GM18951 (cell line): ENCODE results near the gene CMTM6.

ENCODE experiments used
- POLR2A ChIP-seq: IDR thresholded peaks from 4 replicates; pipeline ENCODE4 v1.6.1; 2011; ENCODE audit warnings: mild to moderate bottlenecking; ENCODE audit not compliant: insufficient read length, insufficient read depth; ENCODE audit errors: extremely low read depth
- in situ Hi-C: fragments of 300-500 bp; cut with MboI; formaldehyde crosslinking; loops from one replicate; pipeline ENCODE4 v1.12.0; 2022; ENCODE audit warnings: low sequenced_read_pairs, mixed read lengths, inconsistent platforms; ENCODE audit not compliant: unreplicated experiment

Gene CMTM6

DNA sequence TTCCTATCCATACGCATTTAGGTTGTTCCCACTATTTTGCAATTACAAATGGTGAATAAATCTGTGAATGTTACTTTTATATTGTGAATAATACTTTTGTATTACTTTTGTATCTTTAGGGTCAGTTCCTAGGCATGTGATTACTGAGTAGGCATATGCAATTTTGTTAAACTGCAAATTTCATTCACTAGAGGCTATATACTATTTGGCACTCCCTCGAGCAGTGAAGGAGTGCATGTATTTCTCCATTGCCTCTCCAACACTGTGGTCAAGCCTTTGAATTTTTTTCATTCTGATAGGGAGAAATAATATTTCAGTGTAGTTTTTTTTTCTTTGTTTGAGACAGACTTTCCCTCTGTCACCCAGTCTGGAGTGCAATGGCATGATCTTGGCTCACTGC lies 8.4 kb upstream of the CMTM6 start:
- in situ Hi-C loops, result loop anchor here (25.0 kb wide), 1 partner anchor 376 kb away; no protein-coding TSS in a partner anchor

DNA sequence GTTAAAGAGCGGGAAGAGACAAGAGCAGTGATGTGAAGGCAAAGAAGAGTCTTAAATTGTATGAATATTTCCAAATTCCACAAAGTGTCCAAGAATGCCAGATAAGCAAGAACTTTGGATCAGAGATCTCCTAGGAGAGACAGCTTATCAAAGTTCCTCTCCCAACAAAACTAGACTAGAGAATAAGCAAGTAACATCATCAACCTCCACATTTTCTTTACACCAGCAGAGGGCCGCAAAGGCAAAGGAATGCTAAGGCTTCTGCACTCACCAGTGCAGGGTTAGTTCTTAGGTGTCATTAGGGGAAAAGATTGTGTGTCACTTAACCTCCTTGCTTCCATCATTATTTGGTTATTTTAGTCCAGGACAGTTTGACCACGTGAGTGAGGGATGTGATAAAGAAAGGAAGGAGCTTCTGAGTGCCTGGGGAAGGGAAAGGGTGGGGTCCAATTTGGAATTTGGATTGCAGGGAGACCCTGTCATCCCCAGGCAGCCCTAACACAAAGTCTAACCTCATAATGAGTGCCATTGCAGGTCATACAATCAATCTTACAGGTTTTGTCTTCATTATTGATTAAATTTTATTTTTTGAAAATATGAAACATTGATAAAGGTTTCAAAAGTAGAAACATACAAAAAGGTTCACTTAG lies 7.5 kb upstream of the CMTM6 start:
- in situ Hi-C loops, result loop anchor here (25.0 kb wide), 1 partner anchor 377 kb away; no protein-coding TSS in a partner anchor
- no peak for TF ChIP-seq POLR2A

More for the DNA sequence above, 8.4 kb upstream of the CMTM6 start:
- no peak for TF ChIP-seq POLR2A

DNA sequence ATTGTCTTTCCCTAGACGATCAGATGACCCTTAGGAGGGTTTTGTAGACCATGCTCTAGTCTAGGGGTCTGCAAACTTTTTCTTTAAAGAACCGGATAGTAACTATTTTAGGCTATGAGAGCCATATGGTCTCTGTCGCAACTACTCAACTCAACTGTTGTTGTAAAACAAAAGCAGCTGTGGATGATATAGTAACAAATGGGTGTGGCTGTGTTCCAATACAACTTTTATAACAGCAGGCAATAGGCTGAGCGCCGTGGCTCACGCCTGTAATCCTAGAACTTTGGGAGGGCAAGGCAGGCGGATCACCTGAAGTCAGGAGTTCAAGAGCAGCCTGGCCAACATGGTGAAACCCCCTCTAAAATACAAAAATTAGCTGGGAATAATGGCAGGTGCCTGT lies 6.1 kb upstream of the CMTM6 start:
- in situ Hi-C loops, result loop anchor here (5.0 to 25.0 kb wide), 2 partner anchors 149 to 379 kb away; no protein-coding TSS in a partner anchor
- no peak for TF ChIP-seq POLR2A

DNA sequence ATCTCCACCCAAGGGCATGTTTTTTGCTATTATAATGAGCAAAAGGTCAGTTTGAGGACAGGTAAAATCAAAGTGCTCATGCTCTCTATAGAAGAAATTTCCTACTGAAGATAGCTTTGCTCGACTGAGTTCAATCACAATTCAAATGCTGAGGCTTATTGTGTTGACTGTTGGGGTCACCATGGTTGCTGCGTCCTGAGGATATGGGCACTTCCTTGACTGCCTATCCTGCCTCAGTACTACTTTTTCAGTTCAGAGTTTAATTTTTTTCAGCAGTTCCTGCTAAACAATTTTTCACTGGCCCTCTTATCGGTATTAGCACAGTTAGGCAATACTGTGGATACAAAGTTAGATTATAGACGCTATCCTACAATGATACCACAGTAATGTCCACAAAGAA lies 3.8 kb upstream of the CMTM6 start:
- in situ Hi-C loops, result loop anchor here (5.0 to 25.0 kb wide), 2 partner anchors 151 to 381 kb away; no protein-coding TSS in a partner anchor
- no peak for TF ChIP-seq POLR2A

DNA sequence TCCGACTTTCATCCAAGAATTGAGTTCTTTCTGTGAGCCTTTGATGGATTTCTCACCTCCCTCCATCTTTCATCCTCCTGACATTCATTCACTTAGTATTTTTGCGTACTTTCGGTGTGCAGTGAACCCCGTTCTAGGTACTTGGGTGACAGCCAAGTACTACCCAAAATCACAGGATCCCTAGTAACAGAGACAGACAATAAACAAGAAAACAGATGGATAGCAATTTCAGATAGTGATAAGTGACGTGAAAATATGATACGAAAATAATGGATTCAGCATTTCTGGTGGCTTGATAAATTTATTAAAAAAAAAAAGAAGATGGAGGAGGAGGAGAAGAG lies 264 bp upstream of the CMTM6 start:
- in situ Hi-C loops, result loop anchor here (25.0 kb wide), 1 partner anchor 384 kb away; no protein-coding TSS in a partner anchor
- TF ChIP-seq POLR2A, result no peak

- in situ Hi-C loops, result loop anchor here (25.0 kb wide), 1 partner anchor 386 kb away; no protein-coding TSS in a partner anchor
- no peak for TF ChIP-seq POLR2A
These were observed 902 bp downstream of the CMTM6 start for GRCh38 chr3:32501783-32502117.

DNA sequence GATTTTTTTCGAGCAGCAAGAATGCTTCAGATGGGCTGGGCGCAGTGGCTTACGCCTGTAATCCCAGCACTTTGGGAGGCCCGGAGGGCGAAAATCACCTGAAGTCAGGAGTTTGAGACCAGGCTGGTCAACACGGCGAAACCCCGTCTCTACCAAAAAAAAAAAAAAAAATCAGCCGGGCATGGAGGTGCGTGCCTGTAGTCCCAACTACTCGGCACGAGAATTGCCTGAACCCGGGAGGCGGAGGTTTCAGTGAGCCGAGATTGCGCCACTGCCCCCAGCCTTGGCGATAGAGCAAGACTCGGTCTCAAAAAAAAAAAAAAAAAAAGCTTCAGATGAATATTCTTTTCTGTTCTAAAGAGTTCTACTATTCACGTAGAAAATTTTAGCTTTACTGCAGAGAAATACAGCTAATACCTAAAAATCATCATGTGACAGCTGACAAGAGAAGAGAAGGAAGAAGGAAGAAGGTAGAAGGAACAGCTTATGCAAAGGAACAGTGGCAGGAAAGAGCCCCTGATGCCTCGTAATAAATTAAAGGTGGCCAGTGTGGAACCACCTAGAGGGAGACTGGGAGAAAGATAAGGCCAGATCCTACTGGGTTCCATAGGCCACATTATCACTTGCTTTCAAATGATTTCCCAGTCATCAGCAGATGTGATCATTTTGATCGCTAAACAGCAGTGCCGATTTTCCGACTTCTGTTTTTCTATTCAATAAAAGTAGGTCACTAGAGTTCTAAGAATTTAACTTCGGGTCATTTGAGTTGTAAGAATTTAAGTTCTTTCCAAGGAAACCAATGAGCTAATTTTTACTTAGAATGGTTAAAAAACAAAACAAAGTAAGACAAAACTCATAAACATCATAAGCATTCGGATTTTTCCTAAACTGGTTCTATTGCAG lies 1.5 kb downstream of the CMTM6 start:
- in situ Hi-C loops, result loop anchor here (25.0 kb wide), 1 partner anchor 386 kb away; no protein-coding TSS in a partner anchor
- no peak for TF ChIP-seq POLR2A

GRCh38 chr3:32500231-32500630 lies 2.4 kb downstream of the CMTM6 start:
- in situ Hi-C loops, result loop anchor here (25.0 kb wide), 1 partner anchor 387 kb away; no protein-coding TSS in a partner anchor

GRCh38 chr3:32499585-32499984 lies 3.1 kb downstream of the CMTM6 start:
- in situ Hi-C loops, result no loop called here
- TF ChIP-seq POLR2A, result no peak

More at GRCh38 chr3:32500231-32500630, 2.4 kb downstream of the CMTM6 start:
- TF ChIP-seq POLR2A, result no peak

DNA sequence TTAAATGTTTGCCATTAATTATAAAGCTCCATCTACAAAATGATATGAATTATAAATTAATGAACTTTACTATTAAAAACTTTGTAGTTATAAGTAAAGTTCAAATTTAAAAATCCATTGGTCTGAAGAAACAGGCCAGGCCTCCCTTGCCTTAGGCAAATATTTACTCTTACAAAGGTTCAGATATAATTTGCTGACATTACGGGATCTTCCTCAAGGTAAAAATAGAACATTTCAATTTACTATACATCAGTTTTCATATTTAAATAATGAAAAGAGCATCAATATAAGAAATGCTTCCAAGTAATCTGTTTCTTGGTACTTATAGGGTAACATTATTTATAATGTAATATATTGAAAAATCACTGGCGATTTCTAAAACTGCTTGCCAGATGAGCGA lies 3.7 kb downstream of the CMTM6 start:
- no peak for TF ChIP-seq POLR2A
- in situ Hi-C loops, result no loop called here

DNA sequence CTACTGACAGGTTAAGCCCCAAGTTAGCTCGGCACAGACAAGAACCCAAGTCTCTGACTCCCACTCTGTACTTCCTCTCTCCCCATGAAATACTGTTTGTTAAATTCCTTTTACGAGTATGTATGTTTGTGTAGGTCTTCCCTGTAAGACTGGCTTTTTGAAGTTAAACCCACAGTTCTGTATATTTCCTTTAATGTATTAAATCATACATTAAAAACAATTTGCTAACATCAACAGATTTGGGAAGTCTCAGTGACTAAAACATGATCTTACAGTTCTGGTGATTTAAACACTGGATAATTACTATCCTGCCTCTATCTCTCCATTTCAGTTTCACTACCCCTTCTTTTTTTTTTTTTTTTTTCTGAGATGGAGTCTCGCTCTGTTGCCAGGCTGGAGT lies 4.4 kb downstream of the CMTM6 start:
- in situ Hi-C loops, result no loop called here
- TF ChIP-seq POLR2A, result no peak

DNA sequence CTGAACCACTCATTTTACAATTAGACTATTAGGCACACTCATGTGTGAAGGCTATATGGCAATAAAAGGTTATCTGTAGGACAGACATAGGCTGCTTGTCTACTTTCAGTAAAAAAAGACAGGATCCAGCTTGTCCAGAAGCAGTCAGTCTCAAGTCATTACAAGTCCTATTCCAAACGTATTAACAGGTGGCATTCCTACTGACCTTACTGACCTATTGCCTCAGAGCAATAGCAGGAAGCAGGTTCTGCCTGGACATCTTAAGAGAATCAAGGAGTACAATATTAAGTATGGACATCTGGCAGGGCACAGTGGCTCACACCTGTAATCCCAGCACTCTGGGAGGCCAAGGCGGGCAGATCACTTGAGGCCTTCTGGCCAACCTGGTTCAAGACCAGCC lies 7.0 kb downstream of the CMTM6 start:
- in situ Hi-C loops, result no loop called here
- TF ChIP-seq POLR2A, result no peak

DNA sequence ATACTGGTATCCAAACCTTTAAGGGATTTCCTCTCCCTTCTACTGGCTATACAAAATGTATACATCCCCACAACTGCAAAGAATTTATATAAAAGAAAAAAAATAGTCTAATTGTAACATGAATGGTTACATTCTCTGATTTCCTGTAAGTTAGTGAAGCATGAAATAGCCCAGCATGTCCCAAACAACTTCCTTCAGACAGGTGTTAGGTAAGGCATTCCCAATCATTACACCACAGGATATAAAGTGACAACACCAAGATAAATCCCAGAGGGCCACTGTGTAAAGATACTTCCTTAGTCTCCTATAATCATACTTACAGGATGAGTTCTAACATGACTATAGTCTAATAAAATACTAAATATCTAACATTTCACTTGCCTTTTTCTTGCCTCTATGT lies 7.6 kb downstream of the CMTM6 start:
- in situ Hi-C loops, result no loop called here
- no peak for TF ChIP-seq POLR2A

DNA sequence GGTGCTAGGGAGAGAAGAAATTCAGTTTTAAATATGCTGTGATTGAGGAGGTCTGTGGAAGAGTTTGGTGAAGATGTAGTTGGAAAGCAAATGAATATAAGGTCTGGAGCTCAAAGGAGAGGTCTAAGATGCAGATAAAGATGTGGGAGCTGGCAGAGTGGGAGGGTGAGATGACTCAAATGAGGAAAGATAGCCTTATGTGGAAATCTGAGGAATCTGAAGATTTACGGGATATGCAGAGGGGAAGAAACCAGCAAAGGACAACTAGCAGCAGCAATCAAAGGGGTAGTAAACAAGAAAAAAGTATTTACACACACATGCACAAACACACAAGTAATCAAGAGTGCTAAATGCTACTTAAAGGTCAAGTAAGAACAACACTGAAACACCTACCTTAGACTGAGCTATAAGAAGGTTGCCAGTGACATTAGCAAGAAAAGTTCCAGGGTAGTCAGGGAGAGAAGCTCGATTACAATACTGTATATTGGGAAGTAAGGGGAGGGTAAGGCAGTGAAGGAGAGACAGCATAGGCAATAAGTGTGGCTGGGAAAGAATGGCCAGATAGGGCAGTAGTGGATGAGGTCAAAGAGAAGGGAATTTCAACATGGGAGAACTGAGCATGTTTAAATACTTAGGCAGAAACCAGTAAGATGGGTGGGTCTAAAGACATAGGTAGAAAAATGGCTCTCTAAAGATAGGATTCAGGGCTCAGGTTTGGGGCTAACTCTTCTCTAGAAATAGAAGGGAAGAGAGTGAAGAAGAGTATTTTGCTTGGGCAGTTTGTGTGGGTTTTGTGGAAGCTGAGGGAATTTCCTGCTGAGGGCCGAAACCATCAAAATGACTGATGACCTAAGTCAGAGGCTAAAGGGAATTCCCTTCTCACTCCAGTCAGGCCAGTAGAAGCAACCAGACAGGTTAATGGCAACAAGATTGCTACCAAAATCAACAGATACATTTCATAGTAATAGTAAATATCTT lies 8.9 kb downstream of the CMTM6 start:
- in situ Hi-C loops, result no loop called here
- no peak for TF ChIP-seq POLR2A
